Astrocyte (in vitro differentiated cells and primary cell): Measurements from ENCODE around the gene FBLN2. TPM values are rescaled to one million over a fixed set of nuclear protein-coding genes. Genes with fewer than 3 reads are reported as not detected.

Experiments used
- DNase-seq: peaks from one replicate; pipeline ENCODE4 v3.0.0-alpha.2; 2010; ENCODE audit warnings: low read depth
- FAIRE-seq: peaks from 2 replicates; lab custom pipeline; 2011; peaks lifted over from hg19 to GRCh38; lab: Jason Lieb, UNC
- H2AFZ ChIP-seq: 2 replicates; pipeline ENCODE4 v1.6.0; 2012; ENCODE audit warnings: low read depth, low read length, inconsistent platforms
- H3K27ac ChIP-seq: 2 replicates; pipeline ENCODE4 v1.5.1; 2011; ENCODE audit warnings: low read depth, low read length, inconsistent platforms
- H3K27me3 ChIP-seq: 2 replicates; pipeline ENCODE4 v1.6.0; 2011; ENCODE audit warnings: low read length, inconsistent platforms; ENCODE audit not compliant: insufficient read depth
- H3K36me3 ChIP-seq: 2 replicates; pipeline ENCODE4 v1.5.1; 2011; ENCODE audit warnings: low read length, inconsistent platforms; ENCODE audit not compliant: insufficient read depth
- H3K4me1 ChIP-seq: 2 replicates; pipeline ENCODE4 v1.5.1; 2011; ENCODE audit warnings: low read length, inconsistent platforms; ENCODE audit not compliant: insufficient read depth
- H3K4me2 ChIP-seq: 2 replicates; pipeline ENCODE4 v1.6.0; 2012; ENCODE audit warnings: low read length, inconsistent platforms
- H3K4me3 ChIP-seq: 2 replicates; pipeline ENCODE4 v1.5.1; 2011; ENCODE audit warnings: low read depth, mild to moderate bottlenecking, low read length, inconsistent platforms; ENCODE audit not compliant: insufficient read depth
- H3K79me2 ChIP-seq: 2 replicates; pipeline ENCODE4 v1.6.0; 2012; ENCODE audit warnings: mild to moderate bottlenecking, low read length, inconsistent platforms; ENCODE audit not compliant: insufficient read depth
- H3K9ac ChIP-seq: 2 replicates; pipeline ENCODE4 v1.6.0; 2012; ENCODE audit warnings: mild to moderate bottlenecking, low read length, inconsistent platforms
- H3K9me3 ChIP-seq: 2 replicates; pipeline ENCODE4 v1.5.1; 2012; ENCODE audit warnings: low read depth, mild to moderate bottlenecking, low read length, inconsistent platforms; ENCODE audit not compliant: insufficient read depth
- H4K20me1 ChIP-seq: 2 replicates; pipeline ENCODE4 v1.6.0; 2012; ENCODE audit warnings: low read length, inconsistent platforms; ENCODE audit not compliant: insufficient read depth
- H3K27ac Mint-ChIP-seq: one replicate; pipeline ENCODE4 v1.8.0; 2021; ENCODE audit warnings: mild to moderate bottlenecking, mixed read lengths; ENCODE audit not compliant: unreplicated experiment
- H3K27me3 Mint-ChIP-seq: one replicate; pipeline ENCODE4 v1.8.0; 2021; ENCODE audit warnings: low read depth, mixed read lengths; ENCODE audit not compliant: unreplicated experiment
- H3K36me3 Mint-ChIP-seq: one replicate; pipeline ENCODE4 v1.8.0; 2021; ENCODE audit warnings: low read depth, mixed read lengths; ENCODE audit not compliant: unreplicated experiment
- H3K4me1 Mint-ChIP-seq: one replicate; pipeline ENCODE4 v1.8.0; 2021; ENCODE audit warnings: low read depth, mixed read lengths; ENCODE audit not compliant: unreplicated experiment
- H3K4me3 Mint-ChIP-seq: one replicate; pipeline ENCODE4 v1.8.0; 2021; ENCODE audit warnings: mild to moderate bottlenecking, moderate library complexity, mixed read lengths; ENCODE audit not compliant: unreplicated experiment
- H3K9me3 Mint-ChIP-seq: one replicate; pipeline ENCODE4 v1.8.0; 2021; ENCODE audit warnings: mild to moderate bottlenecking, mixed read lengths; ENCODE audit not compliant: unreplicated experiment
- CTCF ChIP-seq: IDR thresholded peaks from 2 replicates; pipeline ENCODE4 v1.5.1; 2011; ENCODE audit warnings: low read depth, mild to moderate bottlenecking, inconsistent platforms, low read length, moderate library complexity; ENCODE audit not compliant: insufficient read depth
- EZH2 ChIP-seq: IDR thresholded peaks from 2 replicates; pipeline ENCODE4 v1.6.1; 2012; ENCODE audit warnings: mild to moderate bottlenecking, low read length, inconsistent platforms; ENCODE audit not compliant: insufficient read depth
- total RNA-seq: library from RNA; stranded (reverse); gene quantifications from 2 replicates; pipeline ENCODE4 v1.2.1, GENCODE V29; 2021

FBLN2 gene
- total RNA-seq, 1 donor from 2014 or later = 36.6 TPM

- H3K9ac ChIP-seq = no peak overlapping the region
Observed at GRCh38 chr3:13507247-13507569, 41.7 kb upstream of the FBLN2 start.

GRCh38 chr3:13507570-13508339 is 41.2 kb upstream of the FBLN2 start:
- Histone ChIP-seq H3K4me3 (no peak overlapping the region), H3K4me1 (peaks cover 18% of the 10 kb centered on the region), H3K79me2 (no peaks in the 10 kb centered on the region), H4K20me1 (no peaks in the 10 kb centered on the region), H3K27me3 (no peaks in the 10 kb centered on the region), H2AFZ (peak overlapping the region; percentile 47), H3K9me3 (no peaks in the 10 kb centered on the region), H3K9ac (no peak overlapping the region), H3K4me2 (peak overlapping the region; percentile 26), H3K36me3 (no peaks in the 10 kb centered on the region), H3K27ac (no peak overlapping the region)
- TF ChIP-seq CTCF (no peak), EZH2 (no peak)
- DNase-seq = no peak
- FAIRE-seq = no peak
- H3K9me3 Mint-ChIP-seq = no peaks in the 10 kb centered on the region
- H3K4me1 Mint-ChIP-seq = peaks cover 4% of the 10 kb centered on the region
- H3K27ac Mint-ChIP-seq = no peak overlapping the region
- peaks cover 15% of the 10 kb centered on the region for H3K27me3 Mint-ChIP-seq
- H3K36me3 Mint-ChIP-seq = peaks cover 6% of the 10 kb centered on the region
- H3K4me3 Mint-ChIP-seq = no peak overlapping the region

More at GRCh38 chr3:13507247-13507569, 41.7 kb upstream of the FBLN2 start:
- Histone ChIP-seq H4K20me1 (no peaks in the 10 kb centered on the region), H3K9me3 (no peaks in the 10 kb centered on the region), H2AFZ (no peak overlapping the region), H3K79me2 (no peaks in the 10 kb centered on the region), H3K4me3 (no peak overlapping the region), H3K27ac (no peak overlapping the region), H3K36me3 (no peaks in the 10 kb centered on the region), H3K4me1 (peaks cover 18% of the 10 kb centered on the region), H3K4me2 (no peak overlapping the region), H3K27me3 (no peaks in the 10 kb centered on the region)
- FAIRE-seq (no peak), DNase-seq (no peak)
- Mint-ChIP-seq H3K4me1 (peaks cover 4% of the 10 kb centered on the region), H3K36me3 (peaks cover 6% of the 10 kb centered on the region), H3K27ac (no peak overlapping the region), H3K9me3 (no peaks in the 10 kb centered on the region), H3K27me3 (peaks cover 15% of the 10 kb centered on the region), H3K4me3 (no peak overlapping the region)
- TF ChIP-seq CTCF = no peak
- no peak for TF ChIP-seq EZH2

- H3K4me1 Mint-ChIP-seq = peaks cover 7% of the 10 kb centered on the region
- no peaks in the 10 kb centered on the region for H3K27me3 ChIP-seq
- DNase-seq (no peak), FAIRE-seq (no peak)
- no peak overlapping the region for H2AFZ ChIP-seq
- H3K27me3 Mint-ChIP-seq = peaks cover 15% of the 10 kb centered on the region
- H3K9me3 ChIP-seq = no peaks in the 10 kb centered on the region
- H3K79me2 ChIP-seq = no peaks in the 10 kb centered on the region
- H3K4me3 Mint-ChIP-seq = no peak overlapping the region
- TF ChIP-seq EZH2 (no peak), CTCF (no peak)
- no peak overlapping the region for H3K27ac ChIP-seq
- no peak overlapping the region for H3K4me2 ChIP-seq
- no peak overlapping the region for H3K27ac Mint-ChIP-seq
- H3K9me3 Mint-ChIP-seq = no peaks in the 10 kb centered on the region
- no peak overlapping the region for H3K4me3 ChIP-seq
- peaks cover 22% of the 10 kb centered on the region for H3K4me1 ChIP-seq
- H4K20me1 ChIP-seq = no peaks in the 10 kb centered on the region
- H3K9ac ChIP-seq = no peak overlapping the region
- no peaks in the 10 kb centered on the region for H3K36me3 ChIP-seq
- peaks cover 4% of the 10 kb centered on the region for H3K36me3 Mint-ChIP-seq
Observed at GRCh38 chr3:13508496-13508895, 40.4 kb upstream of the FBLN2 start.
